ENCODE results near the gene ANXA10.

Gene ANXA10

DNA sequence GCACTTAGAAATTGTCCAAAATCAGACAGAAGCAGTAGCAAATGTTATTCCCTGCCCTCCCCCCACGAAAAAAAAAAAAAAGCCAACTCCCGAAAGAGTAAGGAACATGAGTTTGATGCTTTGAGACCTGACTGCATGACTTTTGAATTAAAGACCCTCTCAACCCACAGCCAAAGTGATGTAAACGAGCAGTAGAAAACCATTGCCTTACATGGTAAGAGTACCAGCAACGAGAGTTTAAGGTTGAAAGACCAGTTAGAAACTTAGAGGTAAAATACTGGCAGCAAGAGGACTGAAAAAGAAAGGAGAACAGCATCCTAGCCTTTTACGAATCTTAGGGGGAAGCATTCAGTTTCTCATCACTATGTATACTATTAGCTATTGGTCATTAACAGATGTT is 10.0 kb upstream of the ANXA10 start:
- TF ChIP-seq, protein P1, sequence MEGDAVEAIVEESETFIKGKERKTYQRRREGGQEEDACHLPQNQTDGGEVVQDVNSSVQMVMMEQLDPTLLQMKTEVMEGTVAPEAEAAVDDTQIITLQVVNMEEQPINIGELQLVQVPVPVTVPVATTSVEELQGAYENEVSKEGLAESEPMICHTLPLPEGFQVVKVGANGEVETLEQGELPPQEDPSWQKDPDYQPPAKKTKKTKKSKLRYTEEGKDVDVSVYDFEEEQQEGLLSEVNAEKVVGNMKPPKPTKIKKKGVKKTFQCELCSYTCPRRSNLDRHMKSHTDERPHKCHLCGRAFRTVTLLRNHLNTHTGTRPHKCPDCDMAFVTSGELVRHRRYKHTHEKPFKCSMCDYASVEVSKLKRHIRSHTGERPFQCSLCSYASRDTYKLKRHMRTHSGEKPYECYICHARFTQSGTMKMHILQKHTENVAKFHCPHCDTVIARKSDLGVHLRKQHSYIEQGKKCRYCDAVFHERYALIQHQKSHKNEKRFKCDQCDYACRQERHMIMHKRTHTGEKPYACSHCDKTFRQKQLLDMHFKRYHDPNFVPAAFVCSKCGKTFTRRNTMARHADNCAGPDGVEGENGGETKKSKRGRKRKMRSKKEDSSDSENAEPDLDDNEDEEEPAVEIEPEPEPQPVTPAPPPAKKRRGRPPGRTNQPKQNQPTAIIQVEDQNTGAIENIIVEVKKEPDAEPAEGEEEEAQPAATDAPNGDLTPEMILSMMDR (IDR thresholded peaks at IDR 0.05; ENCODE audit: low read depth, low read length, missing control alignments), result no peak
- no peak for DNase-seq (ENCODE audit: low read depth)
- in situ Hi-C loops (cut with HindIII; ENCODE audit: low sequenced_read_pairs), result no loop called here
- H3K4me3 ChIP-seq (ENCODE audit: low read depth, low read length), result no peak overlapping the region

DNA sequence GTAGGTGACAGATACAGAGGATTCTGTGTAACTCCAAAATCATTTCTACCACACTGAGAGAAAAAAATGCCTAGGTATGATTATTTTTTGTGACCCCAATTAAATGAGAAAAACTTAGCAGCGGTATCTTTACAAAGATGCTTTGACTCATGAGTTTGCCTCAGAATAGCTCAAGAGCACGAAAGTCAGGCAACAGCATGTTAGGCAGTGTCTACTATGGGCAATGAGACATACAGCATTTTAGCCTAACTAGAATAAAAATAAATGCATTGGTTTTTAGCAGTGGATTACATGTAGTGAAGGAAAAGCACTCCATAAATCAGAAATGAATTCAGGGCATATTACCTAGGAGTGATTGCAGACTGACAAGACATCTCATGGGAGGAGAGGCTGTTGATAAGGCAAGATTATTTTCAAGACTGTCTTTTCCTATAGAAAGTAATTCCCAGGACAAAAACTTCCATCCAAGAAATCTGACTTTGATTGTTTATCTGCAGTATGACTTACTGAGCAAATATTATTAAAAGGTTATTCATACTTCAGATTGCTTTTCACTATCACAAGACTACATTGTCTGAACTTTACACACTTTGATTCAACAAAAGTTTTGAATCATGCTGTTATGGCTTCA is 3.6 kb downstream of the ANXA10 start:
- in situ Hi-C loops (cut with HindIII; ENCODE audit: low sequenced_read_pairs), result no loop called here
- TF ChIP-seq, protein P1 (IDR thresholded peaks at IDR 0.05; ENCODE audit: low read depth, low read length, missing control alignments), result no peak
- H3K4me3 ChIP-seq (ENCODE audit: low read depth, low read length), result no peak overlapping the region
- no peak for DNase-seq (ENCODE audit: low read depth)

DNA sequence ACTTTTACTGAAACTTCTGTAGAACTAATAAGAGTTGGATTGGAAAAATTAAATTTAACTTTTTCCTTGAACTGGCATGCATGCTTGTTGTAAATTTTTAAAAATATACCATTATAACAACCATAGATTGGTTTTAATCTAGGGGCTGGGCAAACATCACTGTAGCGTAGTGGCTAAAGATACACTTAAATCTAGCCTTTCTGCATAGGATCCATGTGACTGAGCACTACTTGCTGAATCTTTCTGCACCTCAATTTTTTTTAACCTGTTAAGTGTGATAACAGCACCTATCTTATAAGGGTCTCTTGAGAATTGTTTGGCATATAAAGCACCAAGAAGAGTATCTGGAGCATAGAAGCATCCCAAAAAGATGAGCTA is 4.1 kb downstream of the ANXA10 start:
- in situ Hi-C loops (cut with HindIII; ENCODE audit: low sequenced_read_pairs), result no loop called here
- H3K4me3 ChIP-seq (ENCODE audit: low read depth, low read length), result no peak overlapping the region
- TF ChIP-seq, protein P1 (IDR thresholded peaks at IDR 0.05; ENCODE audit: low read depth, low read length, missing control alignments), result no peak
- no peak for DNase-seq (ENCODE audit: low read depth)

DNA sequence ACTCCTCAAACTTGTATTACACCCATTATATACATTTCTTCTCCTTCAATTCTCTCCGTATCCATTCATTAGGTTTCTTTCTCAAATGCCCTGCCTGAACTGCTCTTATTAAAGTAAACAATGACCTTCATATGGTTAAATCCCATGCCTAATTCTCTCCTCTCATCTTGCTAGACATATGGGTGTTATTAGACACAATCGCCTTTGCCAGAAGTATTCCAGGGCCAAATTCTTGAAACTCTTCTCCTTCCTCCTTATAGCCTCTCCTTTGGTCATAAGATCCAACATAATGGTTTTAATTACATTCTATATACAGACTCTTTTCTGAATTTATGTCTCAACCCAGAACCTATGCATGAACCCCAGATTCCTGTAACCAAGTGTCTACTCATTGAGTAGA is 4.8 kb downstream of the ANXA10 start:
- no peak overlapping the region for H3K4me3 ChIP-seq (ENCODE audit: low read depth, low read length)
- in situ Hi-C loops (cut with HindIII; ENCODE audit: low sequenced_read_pairs), result no loop called here
- TF ChIP-seq, protein P1 (IDR thresholded peaks at IDR 0.05; ENCODE audit: low read depth, low read length, missing control alignments), result no peak
- no peak for DNase-seq (ENCODE audit: low read depth)

DNA sequence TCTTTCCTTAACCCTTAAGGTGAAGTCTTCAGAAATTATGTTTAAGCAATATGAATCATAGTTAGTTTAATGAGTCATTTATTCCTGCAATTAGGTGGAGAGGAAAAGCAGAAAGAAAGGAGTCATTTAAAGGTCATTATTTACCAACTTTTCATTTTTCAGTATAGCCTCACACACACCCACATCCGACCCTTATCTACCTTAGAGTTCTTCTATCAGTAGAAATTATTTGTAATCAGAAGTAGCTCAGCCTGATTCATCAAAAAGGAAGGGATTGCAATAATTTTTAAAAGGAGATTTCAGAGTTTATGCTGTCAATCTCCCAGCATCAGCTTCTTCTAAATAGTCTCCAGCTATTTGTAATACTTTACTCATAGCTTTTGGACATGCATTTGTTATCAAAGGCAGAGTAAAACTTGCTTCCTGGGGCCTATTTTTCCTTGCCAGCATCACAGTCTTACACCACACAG is 5.9 kb downstream of the ANXA10 start:
- TF ChIP-seq, protein P1 (IDR thresholded peaks at IDR 0.05; ENCODE audit: low read depth, low read length, missing control alignments), result no peak
- no peak overlapping the region for H3K4me3 ChIP-seq (ENCODE audit: low read depth, low read length)
- in situ Hi-C loops (cut with HindIII; ENCODE audit: low sequenced_read_pairs), result no loop called here
- DNase-seq (ENCODE audit: low read depth), result no peak

DNA sequence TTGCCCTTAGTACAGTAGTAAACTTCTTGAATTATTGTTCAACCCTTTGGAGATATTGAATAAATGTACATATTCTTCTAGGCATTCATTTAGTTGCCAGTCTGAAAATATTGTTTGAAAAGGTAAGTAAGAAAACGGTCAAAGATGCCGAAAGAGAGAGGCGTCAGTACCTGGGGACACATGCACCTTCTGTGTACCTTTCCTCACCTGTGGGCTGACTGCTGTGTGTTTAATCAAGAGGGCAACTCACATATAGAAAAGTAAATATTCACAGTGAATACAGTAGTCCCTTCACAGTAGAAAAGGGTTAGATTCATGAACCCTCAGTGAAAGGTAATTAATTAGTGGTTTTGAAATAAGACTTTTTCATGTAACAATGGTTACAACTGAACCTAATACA is 6.9 kb downstream of the ANXA10 start:
- in situ Hi-C loops (cut with HindIII; ENCODE audit: low sequenced_read_pairs), result no loop called here
- no peak for DNase-seq (ENCODE audit: low read depth)
- no peak overlapping the region for H3K4me3 ChIP-seq (ENCODE audit: low read depth, low read length)
- TF ChIP-seq, protein P1 (IDR thresholded peaks at IDR 0.05; ENCODE audit: low read depth, low read length, missing control alignments), result no peak

Data from astrocyte of the cerebellum (primary cell).